H1 (cell line): Measurements from ENCODE around the gene TAAR8. TPM values are rescaled to one million over a fixed set of nuclear protein-coding genes. Genes with fewer than 3 reads are reported as not detected.

ENCODE experiments used
- RBBP5 ChIP-seq: IDR thresholded peaks from 2 replicates; pipeline ENCODE4 v1.7.1; 2012; ENCODE audit warnings: low read depth, mild to moderate bottlenecking, inconsistent platforms, low read length, moderate library complexity, borderline replicate concordance
- polyA plus RNA-seq, 7 experiments: library from polyadenylated mRNA; depleted of rRNA in 3 of 7; stranded (reverse) in 5 of 7; unstranded in 2 of 7; fragments of >200 nt in 5 of 7; fragments of 200-250 nt in 2 of 7; gene quantifications; 1 replicate in 5 of 7; 2 replicates in 1 of 7; 4 replicates in 1 of 7; pipeline versions ENCODE4 v1.2.1 to v1.2.3, GENCODE V29; 2011 to 2013; ENCODE audit warnings: missing spikeins in 2 of 7, mixed read lengths in 2 of 7
- total RNA-seq: library from RNA; stranded (reverse); fragmentation: NEBNext Ultra II Directional; extraction: Animal tissue kit (Norgen Biotek cat#: 25700); gene quantifications from 2 replicates; pipeline ENCODE4 v1.2.1, GENCODE V29; 2021

Gene TAAR8
- total and polyA plus RNA-seq, 2 of the 8 experiments (the other 6 are each of a cell fraction or from before 2014, with no cell fraction given) = not detected

- TF ChIP-seq RBBP5 = no peak
- TF ChIP-seq, all 59 proteins: peak for 0
These were observed 15.3 kb upstream of the TAAR8 start (continued) for GRCh38 chr6:132537145-132537544.
